Small intestine (tissue), 7 donors: ENCODE results near the gene SEL1L. TPM values are rescaled to one million over a fixed set of nuclear protein-coding genes. Genes with fewer than 3 reads are reported as not detected.
A peak's percentile ranks its signal among the peaks of the same experiment; 100 is the strongest.

ENCODE experiments used
- DNase-seq, 2 donors: peaks; one replicate each; pipeline versions ENCODE4 v3.0.0 to v3.0.0-alpha.2; 2013
- FAIRE-seq: peaks from 2 replicates; lab custom pipeline; 2012; peaks lifted over from hg19 to GRCh38; lab: Jason Lieb, UNC
- H3K27ac ChIP-seq, 3 donors: one replicate each; pipeline ENCODE4 v1.5.1; 2013; ENCODE audit warnings: low read length in 2 of 3, mild to moderate bottlenecking in 2 of 3, control low read depth in 1 of 3, inconsistent platforms in 1 of 3, low read depth in 1 of 3, moderate library complexity in 1 of 3
- H3K27me3 ChIP-seq, 3 donors: one replicate each; pipeline ENCODE4 v1.6.1; 2013; ENCODE audit warnings: low read length in 3 of 3, inconsistent platforms in 1 of 3; ENCODE audit not compliant: control insufficient read depth in 3 of 3, insufficient read depth in 3 of 3
- H3K36me3 ChIP-seq, 3 donors: one replicate each; pipeline ENCODE4 v1.6.1; 2013; ENCODE audit warnings: low read length in 3 of 3, inconsistent platforms in 1 of 3, low read depth in 1 of 3, mild to moderate bottlenecking in 1 of 3, moderate library complexity in 1 of 3; ENCODE audit not compliant: control insufficient read depth in 3 of 3, insufficient read depth in 2 of 3
- H3K4me1 ChIP-seq, 3 donors: one replicate each; pipeline ENCODE4 v1.6.1; 2013; ENCODE audit warnings: low read length in 2 of 3, inconsistent platforms in 1 of 3, low read depth in 1 of 3, mild to moderate bottlenecking in 1 of 3, moderate library complexity in 1 of 3; ENCODE audit not compliant: control insufficient read depth in 3 of 3, insufficient read depth in 2 of 3
- H3K4me3 ChIP-seq, 3 donors: one replicate each; pipeline ENCODE4 v1.5.1; 2013; ENCODE audit warnings: low read length in 3 of 3, control low read depth in 1 of 3, inconsistent platforms in 1 of 3, low read depth in 1 of 3, mild to moderate bottlenecking in 1 of 3, moderate library complexity in 1 of 3
- H3K9me3 ChIP-seq, 2 donors: one replicate each; pipeline ENCODE4 v1.6.1; 2013; ENCODE audit warnings: low read depth in 1 of 2, low read length in 1 of 2; ENCODE audit not compliant: control insufficient read depth in 2 of 2, insufficient read depth in 1 of 2
- WGBS, 3 donors: extraction: QIAGEN DNeasy Blood & Tissue Kit; methylation state at CpG; one replicate each; pipeline ENCODE4 v1.1.7; 2013; 5-methylcytosine and 5-hydroxymethylcytosine counted together
- polyA plus RNA-seq, 4 donors: library from polyadenylated mRNA; stranded (reverse) in 3 of 4; unstranded in 1 of 4; fragments of 200-250 nt in 3 of 4; fragments of 120-200 nt in 1 of 4; gene quantifications; one replicate each; pipeline versions ENCODE4 v1.2.1 to v1.2.3, GENCODE V29; 2013
- donor health status: healthy with polysubstance abuse.
- donor health status: control.
- donor health status: control.
- donor health status: Bipolar disorder and iron deficiency.
- donor health status: healthy.

Gene SEL1L
- polyA plus RNA-seq, 4 donors, result 7.4 to 63.2 (median 15.5) TPM

DNA sequence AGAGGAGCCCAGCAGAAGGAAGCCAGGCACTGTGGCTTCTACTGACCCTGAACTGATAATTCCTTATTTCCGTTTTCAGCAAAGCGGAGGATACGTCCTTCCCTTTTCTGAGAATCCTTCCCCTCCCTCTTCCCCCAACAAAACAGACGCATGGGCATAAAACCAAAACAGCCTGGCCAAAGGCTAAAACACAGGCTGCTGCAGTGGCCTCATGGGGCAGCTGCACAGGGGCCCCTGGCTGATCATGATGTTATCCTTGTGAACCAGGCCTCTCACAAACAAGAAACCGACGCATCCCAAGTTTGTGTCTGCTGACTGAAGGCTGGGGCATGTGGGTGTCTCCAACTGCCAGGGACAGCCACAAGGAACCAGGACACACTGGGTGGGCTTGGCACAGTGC, 110.1 kb downstream of the SEL1L start:
- WGBS, 3 donors, result 56 to 85% (median 81%) methylated on average over 6 of the region's 6 CpGs
- H3K4me3 ChIP-seq, result no peak overlapping the region
- FAIRE-seq, result no peak
- H3K27ac ChIP-seq, result peak overlapping the region in 1 of 3 donors; percentile 53
- H3K36me3 ChIP-seq, result peaks cover 0 to 2% (median 0%) of the 10 kb centered on the region in 3 donors
- DNase-seq, result no peak
- no peaks in the 10 kb centered on the region for H3K4me1 ChIP-seq
- H3K27me3 ChIP-seq, result no peaks in the 10 kb centered on the region
- no peaks in the 10 kb centered on the region for H3K9me3 ChIP-seq

Other genes with a start within 250 kb of the SEL1L start
- 10 to 100 TPM in 1 of 4 donors, 1 to 10 TPM in 3; 3.4 to 11.5 (median 4.3) TPM for gene STON2, start 133.5 kb downstream of the SEL1L start, polyA plus RNA-seq